ENCODE measurements around the gene MARCHF3. TPM values are rescaled to one million over a fixed set of nuclear protein-coding genes. Genes with fewer than 3 reads are reported as not detected.

MARCHF3 gene
- total RNA-seq, 1 donor from 2014 or later = 21.9 TPM

- POLR2A ChIA-PET = no interaction called here
- Mint-ChIP-seq H3K9me3 (no peaks in the 10 kb centered on the region), H3K4me3 (no peak overlapping the region), H3K4me1 (peaks cover 8% of the 10 kb centered on the region), H3K27ac (no peak overlapping the region), H3K36me3 (ENCODE audit: low read depth) (no peaks in the 10 kb centered on the region), H3K27me3 (no peaks in the 10 kb centered on the region)
- ATAC-seq (ENCODE audit: low read depth) (no peak), DNase-seq (no peak)
- TF ChIP-seq CTCF (IDR thresholded peaks at IDR 0.05) = no peak
- intact Hi-C loops (cut with micrococcal nuclease) = no loop called here
- CTCF ChIA-PET = interaction anchor here (1.2 to 1.6 kb wide), 2 partner anchors 55 to 450 kb away, joined by 3 to 4 read pairs; no protein-coding TSS in a partner anchor
Measured at GRCh38 chr5:126864042-126864688, 166.2 kb downstream of the MARCHF3 start.

GRCh38 chr5:126863402-126863801 is 167.0 kb downstream of the MARCHF3 start:
- Mint-ChIP-seq H3K27ac (no peak overlapping the region), H3K36me3 (ENCODE audit: low read depth) (no peaks in the 10 kb centered on the region), H3K4me1 (peaks cover under 1% of the 10 kb centered on the region), H3K9me3 (no peaks in the 10 kb centered on the region), H3K27me3 (no peaks in the 10 kb centered on the region), H3K4me3 (no peak overlapping the region)
- ChIA-PET POLR2A (no interaction called here), CTCF (interaction anchor here (1.2 to 1.6 kb wide), 2 partner anchors 54 to 450 kb away, joined by 3 to 4 read pairs; no protein-coding TSS in a partner anchor)
- TF ChIP-seq CTCF (IDR thresholded peaks at IDR 0.05) = no peak
- intact Hi-C loops (cut with micrococcal nuclease) = no loop called here
- ATAC-seq (ENCODE audit: low read depth) (no peak), DNase-seq (no peak)

- intact Hi-C loops (cut with micrococcal nuclease) = no loop called here
- ChIA-PET CTCF (no interaction called here), POLR2A (no interaction called here)
- Mint-ChIP-seq H3K27ac (no peak overlapping the region), H3K36me3 (ENCODE audit: low read depth) (no peaks in the 10 kb centered on the region), H3K4me3 (no peak overlapping the region), H3K4me1 (peaks cover 4% of the 10 kb centered on the region), H3K27me3 (no peaks in the 10 kb centered on the region), H3K9me3 (no peaks in the 10 kb centered on the region)
- ATAC-seq (ENCODE audit: low read depth) = no peak
- TF ChIP-seq CTCF (IDR thresholded peaks at IDR 0.05) = no peak
- no peak for DNase-seq
Measured at GRCh38 chr5:126858441-126858840, 171.9 kb downstream of the MARCHF3 start.

- Mint-ChIP-seq H3K4me3 (no peak overlapping the region), H3K27me3 (no peaks in the 10 kb centered on the region), H3K27ac (no peak overlapping the region), H3K9me3 (no peaks in the 10 kb centered on the region), H3K36me3 (ENCODE audit: low read depth) (no peaks in the 10 kb centered on the region), H3K4me1 (peaks cover 11% of the 10 kb centered on the region)
- DNase-seq (no peak), ATAC-seq (ENCODE audit: low read depth) (no peak)
- POLR2A ChIA-PET = no interaction called here
- intact Hi-C loops (cut with micrococcal nuclease) = no loop called here
- no peak for TF ChIP-seq CTCF (IDR thresholded peaks at IDR 0.05)
- CTCF ChIA-PET = no interaction called here
Measured at GRCh38 chr5:126857472-126858410, 172.6 kb downstream of the MARCHF3 start.

- ChIA-PET POLR2A (no interaction called here), CTCF (no interaction called here)
- intact Hi-C loops (cut with micrococcal nuclease) = no loop called here
- no peak for DNase-seq
- no peak for ATAC-seq (ENCODE audit: low read depth)
- Mint-ChIP-seq H3K4me1 (peaks cover 28% of the 10 kb centered on the region), H3K36me3 (ENCODE audit: low read depth) (no peaks in the 10 kb centered on the region), H3K9me3 (no peaks in the 10 kb centered on the region), H3K27me3 (no peaks in the 10 kb centered on the region), H3K27ac (no peak overlapping the region), H3K4me3 (no peak overlapping the region)
- no peak for TF ChIP-seq CTCF (IDR thresholded peaks at IDR 0.05)
Measured at GRCh38 chr5:126855266-126855665, 175.1 kb downstream of the MARCHF3 start.
